Vagina (tissue), 2 donors: ENCODE results near the gene SYNPO. TPM values are rescaled to one million over a fixed set of nuclear protein-coding genes. Genes with fewer than 3 reads are reported as not detected.

Experiments used
- DNase-seq, 2 donors: peaks; one replicate each; pipeline ENCODE4 v3.0.0-alpha.2; 2017; ENCODE audit errors: extremely low spot score in 2 of 2
- H3K27ac ChIP-seq: fragments of 200-600 bp; sonication (generic); one replicate; pipeline ENCODE4 v1.5.1; 2019
- H3K27me3 ChIP-seq: fragments of 200-600 bp; sonication (generic); one replicate; pipeline ENCODE4 v1.5.1; 2019
- H3K36me3 ChIP-seq, 2 donors: fragments of 200-600 bp; sonication (generic); one replicate each; pipeline ENCODE4 v1.5.1; 2017 to 2019
- H3K4me1 ChIP-seq: fragments of 200-600 bp; sonication (generic); one replicate; pipeline ENCODE4 v1.5.1; 2019
- H3K4me3 ChIP-seq, 2 donors: fragments of 200-600 bp; sonication (generic); 1 replicate in 1 of 2; 2 replicates in 1 of 2; pipeline ENCODE4 v1.5.1; 2016 to 2019
- H3K9me3 ChIP-seq: fragments of 200-600 bp; sonication (generic); one replicate; pipeline ENCODE4 v1.5.1; 2019
- CTCF ChIP-seq, 3 experiments: fragments of 450-650 bp in 2 of 3; fragments of 200-600 bp in 1 of 3; sonication (generic) in 1 of 3; IDR thresholded peaks; one replicate each; pipeline ENCODE4 v1.5.1; 2017 to 2019; ENCODE audit warnings: antibody characterized with exemption in 3 of 3, mild to moderate bottlenecking in 2 of 3, moderate library complexity in 2 of 3
- POLR2A ChIP-seq, 2 donors: fragments of 450-650 bp; IDR thresholded peaks; one replicate each; pipeline ENCODE4 v1.6.1; 2017; ENCODE audit warnings: antibody characterized with exemption in 2 of 2, mild to moderate bottlenecking in 2 of 2, moderate library complexity in 2 of 2
- POLR2AphosphoS5 ChIP-seq, 2 donors: sonication (generic); formaldehyde crosslinking; IDR thresholded peaks; one replicate each; pipeline ENCODE4 v1.9.0; 2017; ENCODE audit warnings: antibody characterized with exemption in 2 of 2, mild to moderate bottlenecking in 2 of 2, low read depth in 1 of 2; ENCODE audit not compliant: insufficient read depth in 1 of 2
- intact Hi-C: fragments of 100-400 bp; cut with DNase I; formaldehyde crosslinking; loops from one replicate; pipeline ENCODE4 v1.15.1; 2023
- total RNA-seq: library from RNA; depleted of rRNA; stranded (reverse); fragments of >200 nt; gene quantifications from one replicate; pipeline ENCODE4 v1.2.3, GENCODE V29; 2016

The SYNPO gene
- total RNA-seq, 1 donor from 2014 or later: 16.7 TPM

GRCh38 chr5:150653145-150653761 lies 12.8 kb downstream of the SYNPO start:
- Histone ChIP-seq H3K27me3 (no peaks in the 10 kb centered on the region), H3K4me3 (no peak overlapping the region), H3K4me1 (peaks cover 33% of the 10 kb centered on the region), H3K36me3 (no peaks in the 10 kb centered on the region), H3K9me3 (no peaks in the 10 kb centered on the region), H3K27ac (no peak overlapping the region)
- intact Hi-C loops: no loop called here
- no peak for TF ChIP-seq CTCF (IDR thresholded peaks at IDR 0.05)
- no peak for TF ChIP-seq POLR2A (IDR thresholded peaks at IDR 0.05)
- no peak for TF ChIP-seq POLR2AphosphoS5 (IDR thresholded peaks at IDR 0.05; ENCODE audit: insufficient read depth in 1 of 2, low read depth in 1 of 2)
- no peak for DNase-seq

- no peak overlapping the region for H3K27ac ChIP-seq
- intact Hi-C loops: no loop called here
- peaks cover 33% of the 10 kb centered on the region for H3K4me1 ChIP-seq
- no peaks in the 10 kb centered on the region for H3K27me3 ChIP-seq
- H3K36me3 ChIP-seq: no peaks in the 10 kb centered on the region
- no peaks in the 10 kb centered on the region for H3K9me3 ChIP-seq
- no peak overlapping the region for H3K4me3 ChIP-seq
- DNase-seq: no peak
- no peak for TF ChIP-seq CTCF (IDR thresholded peaks at IDR 0.05)
- no peak for TF ChIP-seq POLR2A (IDR thresholded peaks at IDR 0.05)
- no peak for TF ChIP-seq POLR2AphosphoS5 (IDR thresholded peaks at IDR 0.05; ENCODE audit: insufficient read depth in 1 of 2, low read depth in 1 of 2)
These were observed 13.5 kb downstream of the SYNPO start for GRCh38 chr5:150653762-150654556.

- H3K4me1 ChIP-seq: peaks cover 33% of the 10 kb centered on the region
- no peaks in the 10 kb centered on the region for H3K27me3 ChIP-seq
- peak overlapping the region; percentile 13 for H3K27ac ChIP-seq
- DNase-seq: no peak
- H3K4me3 ChIP-seq: no peak overlapping the region
- H3K9me3 ChIP-seq: no peaks in the 10 kb centered on the region
- no peaks in the 10 kb centered on the region for H3K36me3 ChIP-seq
- intact Hi-C loops: loop anchor here (5.0 kb wide), 1 partner anchor 93 kb away; no protein-coding TSS in a partner anchor
- TF ChIP-seq POLR2AphosphoS5 (IDR thresholded peaks at IDR 0.05; ENCODE audit: insufficient read depth in 1 of 2, low read depth in 1 of 2) (no peak), POLR2A (IDR thresholded peaks at IDR 0.05) (no peak), CTCF (IDR thresholded peaks at IDR 0.05) (no peak)
These were observed 14.8 kb downstream of the SYNPO start for GRCh38 chr5:150655221-150655620.

- Histone ChIP-seq H3K27ac (peak overlapping the region; percentile 85), H3K9me3 (no peaks in the 10 kb centered on the region), H3K4me3 (peak overlapping the region; percentile 57 to 72), H3K36me3 (no peaks in the 10 kb centered on the region), H3K27me3 (no peaks in the 10 kb centered on the region), H3K4me1 (peaks cover 33% of the 10 kb centered on the region)
- no peak for DNase-seq
- TF ChIP-seq POLR2AphosphoS5 (IDR thresholded peaks at IDR 0.05; ENCODE audit: insufficient read depth in 1 of 2, low read depth in 1 of 2) (peak in 1 of 2 donors; percentile 55), POLR2A (IDR thresholded peaks at IDR 0.05) (no peak), CTCF (IDR thresholded peaks at IDR 0.05) (peak in 2 of 3 experiments; percentile 60 to 82)
- intact Hi-C loops: loop anchor here (2.0 to 5.0 kb wide), 2 partner anchors 66 to 94 kb away; no protein-coding TSS in a partner anchor
These were observed 16.0 kb downstream of the SYNPO start for GRCh38 chr5:150656191-150657132.
